Activated B cell treated with CpG ODN at 0.5 μM for 24 hours (primary cell): ENCODE results near the gene PHC2. TPM values are rescaled to one million over a fixed set of nuclear protein-coding genes. Genes with fewer than 3 reads are reported as not detected.

Experiments
- ATAC-seq: fragments of 200-7000 bp; cut with Tn5 transposase; one replicate; pipeline ENCODE4 v1.10.0; 2021; ENCODE audit warnings: low read depth, mild to moderate bottlenecking, moderate library complexity
- CTCF ChIA-PET: fragments of 350-600 bp; sonication (Branson Sonifier 250); formaldehyde crosslinking; loops from one replicate; lab custom pipeline; 2021; ENCODE audit warnings: antibody characterized with exemption; lab: Charles Lee
- POLR2A ChIA-PET: fragments of 350-600 bp; sonication (Branson Sonifier 250); formaldehyde crosslinking; loops from one replicate; lab custom pipeline; 2021; ENCODE audit warnings: antibody characterized with exemption; lab: Charles Lee
- DNase-seq: peaks from one replicate; pipeline ENCODE4 v3.0.0; 2022
- H3K27ac Mint-ChIP-seq: one replicate; pipeline ENCODE4 v1.8.0; 2020; ENCODE audit warnings: mixed read lengths
- H3K27me3 Mint-ChIP-seq: one replicate; pipeline ENCODE4 v1.8.0; 2021; ENCODE audit warnings: mixed read lengths
- H3K36me3 Mint-ChIP-seq: one replicate; pipeline ENCODE4 v1.8.0; 2021; ENCODE audit warnings: low read depth, mixed read lengths
- H3K4me1 Mint-ChIP-seq: one replicate; pipeline ENCODE4 v1.8.0; 2021; ENCODE audit warnings: mixed read lengths
- H3K4me3 Mint-ChIP-seq: one replicate; pipeline ENCODE4 v1.8.0; 2020; ENCODE audit warnings: mild to moderate bottlenecking, mixed read lengths
- H3K9me3 Mint-ChIP-seq: one replicate; pipeline ENCODE4 v1.8.0; 2020; ENCODE audit warnings: mixed read lengths
- intact Hi-C: fragments of 100-400 bp; cut with micrococcal nuclease; formaldehyde crosslinking; loops from one replicate; pipeline ENCODE4 v1.15.1; 2024
- total RNA-seq: library from RNA; stranded (reverse); gene quantifications from 2 replicates; pipeline ENCODE4 v1.2.3, GENCODE V29; 2022
- TF ChIP-seq, protein P1 (sequence below): fragments of 200-600 bp; IDR thresholded peaks from one replicate; pipeline ENCODE4 v1.8.0; 2022; ENCODE audit warnings: antibody characterized with exemption, mild to moderate bottlenecking

The PHC2 gene
- total RNA-seq, 1 donor from 2014 or later: 16.4 TPM

DNA sequence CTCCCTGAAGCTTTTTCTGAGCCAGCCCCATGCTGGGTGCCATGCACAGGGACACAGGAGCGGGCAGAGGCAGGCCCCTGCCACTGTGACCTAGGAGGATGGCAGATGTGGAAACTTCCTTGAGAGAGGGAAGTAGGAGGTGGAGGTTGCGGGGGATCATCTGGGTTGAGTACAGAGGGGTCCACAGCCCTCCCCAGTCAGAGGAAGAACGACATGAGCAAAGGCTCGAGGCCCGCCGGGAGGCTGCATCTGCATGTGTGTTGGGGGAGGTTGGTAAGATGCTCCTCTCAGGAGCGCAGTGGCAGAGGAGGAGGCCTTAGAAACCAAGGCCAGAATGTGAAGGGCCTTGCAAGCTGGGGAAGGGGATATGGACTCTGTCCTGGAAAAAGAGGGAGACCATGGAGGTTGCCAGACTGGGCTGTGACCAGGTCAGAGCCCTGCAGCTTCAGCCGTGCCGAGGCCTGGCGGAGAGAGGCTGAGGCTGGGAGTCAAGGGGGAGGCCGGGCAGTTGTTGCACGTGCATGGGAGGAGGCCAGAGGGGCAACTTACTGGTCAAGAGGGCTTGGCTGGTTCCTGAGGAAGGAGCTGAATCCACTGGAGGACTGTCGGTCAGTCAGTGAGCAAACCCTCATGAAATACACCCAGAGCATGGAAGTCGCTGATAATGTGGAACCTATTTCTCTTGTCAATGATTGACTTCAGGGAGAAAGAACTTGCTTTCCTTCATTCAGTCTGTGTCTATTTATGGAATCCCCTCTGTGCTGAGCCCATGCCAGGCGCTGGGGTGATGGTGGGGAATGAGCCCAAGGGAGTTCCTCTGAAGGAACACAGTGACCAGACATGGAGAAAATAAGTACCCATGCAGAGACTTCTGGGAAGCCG is 141.7 kb downstream of the PHC2 start:
- ChIA-PET POLR2A (interaction anchor here (1.1 kb wide), 1 partner anchor 105 kb away, joined by 3 read pairs; no protein-coding TSS in a partner anchor), CTCF (no interaction called here)
- intact Hi-C loops: no loop called here
- Mint-ChIP-seq H3K27ac (no peak overlapping the region), H3K4me3 (no peak overlapping the region), H3K27me3 (no peaks in the 10 kb centered on the region), H3K4me1 (no peaks in the 10 kb centered on the region), H3K9me3 (no peaks in the 10 kb centered on the region), H3K36me3 (peaks cover 44% of the 10 kb centered on the region)
- DNase-seq (no peak), ATAC-seq (no peak)
- TF ChIP-seq, protein P1, sequence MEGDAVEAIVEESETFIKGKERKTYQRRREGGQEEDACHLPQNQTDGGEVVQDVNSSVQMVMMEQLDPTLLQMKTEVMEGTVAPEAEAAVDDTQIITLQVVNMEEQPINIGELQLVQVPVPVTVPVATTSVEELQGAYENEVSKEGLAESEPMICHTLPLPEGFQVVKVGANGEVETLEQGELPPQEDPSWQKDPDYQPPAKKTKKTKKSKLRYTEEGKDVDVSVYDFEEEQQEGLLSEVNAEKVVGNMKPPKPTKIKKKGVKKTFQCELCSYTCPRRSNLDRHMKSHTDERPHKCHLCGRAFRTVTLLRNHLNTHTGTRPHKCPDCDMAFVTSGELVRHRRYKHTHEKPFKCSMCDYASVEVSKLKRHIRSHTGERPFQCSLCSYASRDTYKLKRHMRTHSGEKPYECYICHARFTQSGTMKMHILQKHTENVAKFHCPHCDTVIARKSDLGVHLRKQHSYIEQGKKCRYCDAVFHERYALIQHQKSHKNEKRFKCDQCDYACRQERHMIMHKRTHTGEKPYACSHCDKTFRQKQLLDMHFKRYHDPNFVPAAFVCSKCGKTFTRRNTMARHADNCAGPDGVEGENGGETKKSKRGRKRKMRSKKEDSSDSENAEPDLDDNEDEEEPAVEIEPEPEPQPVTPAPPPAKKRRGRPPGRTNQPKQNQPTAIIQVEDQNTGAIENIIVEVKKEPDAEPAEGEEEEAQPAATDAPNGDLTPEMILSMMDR: no peak

DNA sequence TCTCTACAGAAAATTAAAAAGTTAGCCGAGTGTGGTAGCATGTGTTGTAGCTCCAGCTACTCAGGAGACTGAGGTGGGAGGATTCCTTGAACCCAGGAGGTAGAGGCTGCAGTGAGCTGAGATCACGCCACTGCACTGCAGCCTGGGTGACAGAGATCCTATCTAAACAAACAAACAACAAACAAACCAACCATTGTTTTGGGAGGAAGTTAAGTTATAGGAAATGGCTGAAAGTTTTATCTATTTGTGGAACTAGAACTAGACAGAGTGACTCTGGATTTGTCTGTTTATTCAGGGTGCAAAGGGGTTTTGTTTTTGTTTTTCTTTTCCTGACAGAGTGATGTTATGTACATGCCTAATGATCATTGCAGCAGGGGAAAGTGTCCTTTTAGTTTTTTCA is 143.6 kb downstream of the PHC2 start:
- TF ChIP-seq, protein P1: no peak
- DNase-seq (no peak), ATAC-seq (no peak)
- intact Hi-C loops: no loop called here
- H3K9me3 Mint-ChIP-seq: no peaks in the 10 kb centered on the region
- ChIA-PET POLR2A (no interaction called here), CTCF (no interaction called here)
- no peaks in the 10 kb centered on the region for H3K27me3 Mint-ChIP-seq
- H3K36me3 Mint-ChIP-seq: peaks cover 48% of the 10 kb centered on the region
- no peaks in the 10 kb centered on the region for H3K4me1 Mint-ChIP-seq
- H3K4me3 Mint-ChIP-seq: no peak overlapping the region
- no peak overlapping the region for H3K27ac Mint-ChIP-seq

DNA sequence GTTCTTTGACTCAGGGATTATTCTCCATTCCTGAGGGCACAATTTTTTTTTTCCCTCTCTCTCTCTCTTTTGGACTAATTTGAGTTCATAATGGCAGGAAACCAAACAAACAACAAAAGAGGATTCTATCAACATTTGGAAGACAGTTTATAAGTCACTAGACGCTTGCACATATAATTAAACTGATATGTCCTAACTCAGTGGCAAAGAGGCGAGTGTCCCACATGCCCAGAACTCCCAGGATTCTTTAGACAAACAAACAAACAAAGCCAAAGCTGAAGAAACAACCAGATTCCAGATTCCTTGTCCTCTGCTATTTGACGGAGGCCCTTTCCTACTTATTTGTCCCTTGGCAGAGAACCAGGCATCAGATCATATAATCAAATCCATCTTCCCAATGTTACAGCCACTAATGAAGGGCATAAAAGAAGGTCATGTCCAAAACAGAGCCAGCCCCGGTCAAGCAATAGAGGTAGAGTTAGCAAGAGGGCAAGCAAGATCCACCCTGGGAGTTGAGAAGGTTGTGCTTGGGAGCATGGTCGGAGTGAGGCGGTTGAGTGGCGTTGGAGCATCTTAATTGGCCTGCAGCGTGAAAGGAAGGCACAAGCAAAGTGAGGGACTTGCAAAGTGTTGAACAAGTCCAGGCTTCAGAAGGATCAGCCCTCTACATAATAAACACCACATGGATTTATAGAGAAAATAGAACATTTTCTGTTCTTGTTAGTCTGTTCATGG is 144.3 kb downstream of the PHC2 start:
- TF ChIP-seq, protein P1: no peak
- Mint-ChIP-seq H3K9me3 (no peaks in the 10 kb centered on the region), H3K4me1 (no peaks in the 10 kb centered on the region), H3K4me3 (no peak overlapping the region), H3K27me3 (no peaks in the 10 kb centered on the region), H3K27ac (no peak overlapping the region), H3K36me3 (peaks cover 55% of the 10 kb centered on the region)
- no peak for ATAC-seq
- CTCF ChIA-PET: no interaction called here
- DNase-seq: no peak
- intact Hi-C loops: no loop called here
- POLR2A ChIA-PET: no interaction called here

DNA sequence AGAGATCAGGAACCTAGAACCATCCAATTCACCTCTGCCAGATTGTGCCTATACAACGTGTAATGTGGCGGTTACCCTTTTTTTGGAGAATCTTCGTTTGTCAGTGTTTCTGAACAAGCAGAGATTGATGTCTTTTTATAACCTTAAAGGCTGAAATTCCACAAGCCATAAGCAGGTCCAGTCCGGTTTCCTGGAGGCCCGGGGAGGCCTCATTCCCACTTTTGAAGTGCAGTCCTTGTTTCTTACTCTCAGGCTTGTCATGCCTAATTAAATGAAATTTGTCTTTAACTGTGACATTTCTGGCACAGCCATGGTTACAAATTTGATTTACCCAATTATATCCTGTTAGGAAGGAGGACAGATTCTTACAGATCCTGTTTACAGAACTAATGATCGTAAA is 146.8 kb downstream of the PHC2 start:
- no peak overlapping the region for H3K27ac Mint-ChIP-seq
- H3K4me3 Mint-ChIP-seq: no peak overlapping the region
- intact Hi-C loops: no loop called here
- H3K27me3 Mint-ChIP-seq: no peaks in the 10 kb centered on the region
- ChIA-PET POLR2A (no interaction called here), CTCF (interaction anchor here (2.6 kb wide), 1 partner anchor 11 kb away, joined by 8 read pairs; no protein-coding TSS in a partner anchor)
- DNase-seq: no peak
- TF ChIP-seq, protein P1: no peak
- peaks cover 71% of the 10 kb centered on the region for H3K36me3 Mint-ChIP-seq
- ATAC-seq: no peak
- H3K4me1 Mint-ChIP-seq: no peaks in the 10 kb centered on the region
- no peaks in the 10 kb centered on the region for H3K9me3 Mint-ChIP-seq

DNA sequence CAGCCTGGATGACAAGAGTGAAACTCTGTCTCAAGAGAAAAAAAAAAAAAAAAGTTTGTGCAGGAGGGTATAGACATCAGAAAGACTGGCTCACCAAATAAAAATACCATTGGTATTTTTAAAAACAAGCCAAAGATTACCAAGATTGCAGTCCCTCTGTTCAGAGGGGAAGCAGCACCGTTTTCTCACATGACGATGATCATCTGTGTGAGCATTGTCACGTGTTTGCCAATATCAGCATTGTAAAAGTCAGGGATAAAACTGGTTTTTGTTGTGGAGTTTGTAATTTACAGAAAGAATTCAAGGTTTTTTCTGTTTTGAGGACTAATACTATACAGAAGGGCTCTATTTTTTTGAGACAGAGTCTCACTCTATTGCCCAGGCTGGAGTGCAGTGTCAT is 148.1 kb downstream of the PHC2 start:
- Mint-ChIP-seq H3K27ac (no peak overlapping the region), H3K4me3 (no peak overlapping the region)
- POLR2A ChIA-PET: no interaction called here

More for the DNA sequence above, 148.1 kb downstream of the PHC2 start:
- DNase-seq: no peak
- H3K9me3 Mint-ChIP-seq: no peaks in the 10 kb centered on the region
- no peaks in the 10 kb centered on the region for H3K4me1 Mint-ChIP-seq
- TF ChIP-seq, protein P1: no peak
- no peak for ATAC-seq
- CTCF ChIA-PET: interaction anchor here (2.6 kb wide), 1 partner anchor 13 kb away, joined by 8 read pairs; no protein-coding TSS in a partner anchor
- intact Hi-C loops: no loop called here
- H3K27me3 Mint-ChIP-seq: no peaks in the 10 kb centered on the region
- H3K36me3 Mint-ChIP-seq: peaks cover 68% of the 10 kb centered on the region
